GM19467 (cell line): ENCODE data around the gene THOC6.

Source experiments
- ATAC-seq: cut with Tn5 transposase; IDR thresholded peaks from one replicate; pipeline ENCODE4 v1.9.1; 2021; ENCODE audit warnings: mild to moderate bottlenecking, moderate library complexity; ENCODE audit not compliant: unreplicated experiment

The THOC6 gene

DNA sequence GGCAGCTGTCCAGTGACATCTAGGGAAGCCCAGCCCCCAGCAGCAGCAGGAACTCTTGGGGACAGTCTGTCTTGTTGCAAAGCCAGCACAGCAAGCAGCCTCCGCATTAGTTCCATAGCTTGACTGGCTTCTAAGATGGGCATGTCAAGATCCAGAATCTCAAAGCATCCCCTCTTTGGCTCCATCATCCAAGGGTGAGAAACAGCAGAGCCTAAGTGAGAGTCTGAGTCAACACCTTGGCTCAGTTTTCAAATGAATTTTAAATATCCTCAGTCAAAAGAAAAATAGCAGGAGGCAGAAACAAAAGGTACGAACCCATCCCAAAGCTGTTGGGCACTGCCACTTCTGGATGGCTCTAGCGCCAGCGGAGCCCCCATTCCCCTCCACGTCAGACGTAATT, 8.9 kb upstream of the THOC6 start:
- no peak for ATAC-seq

DNA sequence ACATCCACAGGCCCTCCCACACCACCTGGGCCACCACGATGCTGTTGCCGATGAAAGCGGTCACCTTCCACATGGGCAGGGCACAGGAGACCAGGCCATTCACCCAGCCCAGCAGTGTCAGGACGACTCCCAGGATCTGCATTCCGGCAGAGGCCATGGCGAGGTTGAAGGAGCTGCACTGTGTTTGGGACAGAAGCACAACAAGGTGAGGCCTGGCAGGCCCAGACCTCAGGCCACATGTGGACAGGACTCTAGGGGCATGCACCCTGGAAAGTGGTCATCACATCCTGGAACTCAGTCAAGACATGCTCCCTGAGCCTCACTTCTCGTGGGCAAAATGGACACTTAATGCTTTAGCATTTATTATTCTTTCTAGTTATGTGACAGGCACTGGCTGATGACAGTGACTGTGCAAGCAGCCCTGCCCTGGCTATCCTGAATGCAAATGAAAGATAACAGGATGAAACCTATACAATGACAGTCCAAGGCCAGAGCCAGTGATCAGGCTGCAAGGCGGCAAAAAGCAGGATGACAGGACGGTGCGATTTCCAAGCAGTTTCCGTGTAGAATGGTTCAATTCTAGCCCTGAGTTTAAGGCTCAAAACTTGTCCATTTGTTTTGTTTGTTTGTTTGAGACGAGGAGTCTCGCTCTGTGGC, 7.8 kb upstream of the THOC6 start:
- no peak for ATAC-seq

DNA sequence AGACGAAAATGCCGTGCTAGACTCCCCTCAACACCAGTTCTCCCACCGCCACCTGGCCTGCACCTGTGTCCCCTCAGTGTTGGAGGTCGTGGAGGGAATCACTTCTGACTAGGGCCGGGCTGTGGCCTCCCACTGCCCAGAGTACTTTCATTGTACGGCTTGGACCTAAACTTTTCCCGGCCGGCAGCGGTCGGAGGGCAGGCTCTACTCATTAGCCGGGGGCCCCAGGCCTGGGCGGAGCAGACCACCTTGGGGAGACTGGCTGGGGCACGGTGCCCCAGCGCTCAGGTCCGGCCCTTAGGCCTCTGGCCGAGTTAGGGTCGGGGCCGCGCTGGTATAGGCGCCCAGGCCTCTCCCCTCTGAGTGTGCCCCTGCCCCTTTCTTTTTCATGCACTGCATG, 6.5 kb upstream of the THOC6 start:
- ATAC-seq, result no peak

DNA sequence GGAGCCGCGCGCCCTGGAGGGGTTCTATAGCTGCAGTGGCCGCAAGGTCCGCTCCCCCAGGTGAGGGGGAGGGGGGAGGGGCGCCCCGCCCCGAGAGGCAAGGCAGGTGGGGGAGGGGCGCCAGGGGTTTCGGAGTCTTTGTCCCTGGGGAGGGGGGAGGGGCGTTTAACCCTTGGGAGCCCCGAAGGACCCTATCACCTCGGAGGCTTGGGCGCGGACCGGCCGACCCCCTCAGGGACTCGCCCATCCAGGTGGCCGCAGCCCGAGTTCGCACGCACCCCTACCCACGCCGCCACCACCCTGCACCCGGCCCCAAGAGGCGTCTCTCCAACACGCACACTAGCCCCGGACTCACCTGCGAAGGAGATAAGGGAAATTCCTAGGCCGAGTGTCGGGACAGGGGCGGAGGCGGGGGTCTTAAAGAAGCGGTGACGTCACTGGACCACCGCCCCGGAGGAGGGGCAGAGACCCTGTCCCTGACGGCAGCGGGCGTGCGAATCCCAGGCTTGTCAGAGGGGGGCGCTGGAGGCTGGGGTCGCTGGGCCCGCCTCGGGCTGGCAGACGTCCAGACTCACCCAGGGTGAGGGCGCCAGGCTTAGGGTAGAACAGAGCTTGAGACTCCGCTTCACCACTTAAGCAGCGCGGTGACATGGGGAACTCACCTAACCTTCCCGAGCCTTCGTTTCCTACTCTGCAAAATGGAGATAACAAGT, 5.9 kb upstream of the THOC6 start, which contains the start of gene CLDN6:
TSS of gene CLDN6 (minus strand) at position 390 of the 713 bp plus-strand sequence. CDS start 2,162 bp downstream, outside the sequence.
- ATAC-seq, result no peak

DNA sequence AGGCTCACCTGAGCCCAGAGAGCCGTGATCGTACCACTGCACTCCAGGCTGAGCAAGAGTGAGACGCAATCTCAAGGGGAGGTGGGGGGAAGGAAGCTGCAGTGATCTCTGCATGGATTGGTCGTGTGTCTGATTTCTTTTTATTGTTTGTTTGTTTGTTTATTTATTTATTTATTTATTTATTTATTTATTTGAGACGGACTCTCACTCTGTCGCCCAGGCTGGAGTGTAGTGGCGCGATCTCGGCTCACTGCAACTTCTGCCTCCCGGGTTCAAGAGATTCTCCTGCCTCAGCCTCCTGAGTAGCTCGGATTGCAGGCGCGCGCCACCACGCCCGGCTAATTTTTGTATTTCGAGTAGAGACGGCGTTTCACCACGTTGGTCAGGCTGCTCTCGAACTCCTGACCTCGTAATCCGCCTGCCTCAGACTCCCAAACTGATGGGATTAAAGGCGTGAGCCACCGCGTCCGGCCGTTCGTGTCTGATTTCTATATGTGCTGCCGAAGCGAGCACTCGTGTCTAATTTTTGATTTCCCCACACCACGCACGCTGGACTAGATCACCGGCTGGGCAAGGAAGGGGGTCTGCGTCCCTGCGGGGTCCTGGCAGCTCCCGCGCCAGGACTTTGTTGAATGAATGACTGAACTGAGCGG, 4.1 kb upstream of the THOC6 start:
- no peak for ATAC-seq

DNA sequence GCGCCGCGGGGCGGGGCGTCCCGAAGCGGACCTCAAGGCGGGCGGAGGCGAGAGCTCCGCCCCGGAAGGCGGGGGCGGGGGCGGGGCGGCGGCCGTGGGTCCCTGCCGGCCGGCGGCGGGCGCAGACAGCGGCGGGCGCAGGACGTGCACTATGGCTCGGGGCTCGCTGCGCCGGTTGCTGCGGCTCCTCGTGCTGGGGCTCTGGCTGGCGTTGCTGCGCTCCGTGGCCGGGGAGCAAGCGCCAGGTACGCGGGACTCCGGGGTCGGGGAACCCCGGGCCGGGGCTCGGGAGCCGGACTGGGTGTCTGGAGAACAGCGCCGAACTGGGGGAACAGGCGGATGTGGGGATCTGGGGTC, 3.6 kb upstream of the THOC6 start, which contains the start of gene TNFRSF12A:
TSS of gene TNFRSF12A (plus strand) at position 122 of the 357 bp plus-strand sequence. CDS start at position 152, 30 bp downstream.
- ATAC-seq, result no peak

DNA sequence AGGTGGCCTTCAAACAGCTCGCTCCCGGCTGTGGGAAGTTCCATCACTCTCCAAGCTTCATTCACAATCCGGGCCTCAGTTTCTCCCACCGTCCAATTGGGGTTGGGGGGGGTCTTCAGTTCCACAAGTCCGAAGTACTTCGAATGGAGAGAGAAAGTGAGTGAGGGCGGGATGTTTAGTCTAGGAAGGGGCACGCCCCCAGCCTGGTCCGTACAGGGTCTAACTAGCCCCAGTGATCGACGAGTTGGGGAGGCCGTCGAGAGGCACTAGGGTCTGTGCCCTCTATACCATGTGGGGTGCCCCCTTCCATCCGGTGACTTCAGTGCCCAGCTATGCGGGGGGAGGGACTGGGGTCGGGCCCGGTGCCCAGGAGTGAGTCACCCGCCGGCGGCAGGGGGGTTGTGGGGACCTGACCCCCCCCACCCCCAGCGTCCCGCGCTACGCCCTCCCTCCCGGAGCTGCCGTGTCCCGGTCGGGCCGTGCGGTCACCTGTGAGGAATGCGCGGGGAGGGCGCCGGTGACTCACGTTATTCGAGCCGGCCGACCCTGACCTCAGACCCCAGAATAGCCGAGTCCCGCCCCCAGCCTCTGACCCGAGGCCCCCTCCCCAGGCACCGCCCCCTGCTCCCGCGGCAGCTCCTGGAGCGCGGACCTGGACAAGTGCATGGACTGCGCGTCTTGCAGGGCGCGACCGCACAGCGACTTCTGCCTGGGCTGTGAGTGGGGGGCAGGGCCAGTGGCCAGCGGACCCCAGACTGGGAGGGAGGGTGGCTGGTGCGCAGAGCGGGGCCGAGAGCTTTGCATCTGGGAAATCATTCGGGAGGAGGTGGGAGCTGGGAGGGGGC, 3.0 kb upstream of the THOC6 start:
- no peak for ATAC-seq

DNA sequence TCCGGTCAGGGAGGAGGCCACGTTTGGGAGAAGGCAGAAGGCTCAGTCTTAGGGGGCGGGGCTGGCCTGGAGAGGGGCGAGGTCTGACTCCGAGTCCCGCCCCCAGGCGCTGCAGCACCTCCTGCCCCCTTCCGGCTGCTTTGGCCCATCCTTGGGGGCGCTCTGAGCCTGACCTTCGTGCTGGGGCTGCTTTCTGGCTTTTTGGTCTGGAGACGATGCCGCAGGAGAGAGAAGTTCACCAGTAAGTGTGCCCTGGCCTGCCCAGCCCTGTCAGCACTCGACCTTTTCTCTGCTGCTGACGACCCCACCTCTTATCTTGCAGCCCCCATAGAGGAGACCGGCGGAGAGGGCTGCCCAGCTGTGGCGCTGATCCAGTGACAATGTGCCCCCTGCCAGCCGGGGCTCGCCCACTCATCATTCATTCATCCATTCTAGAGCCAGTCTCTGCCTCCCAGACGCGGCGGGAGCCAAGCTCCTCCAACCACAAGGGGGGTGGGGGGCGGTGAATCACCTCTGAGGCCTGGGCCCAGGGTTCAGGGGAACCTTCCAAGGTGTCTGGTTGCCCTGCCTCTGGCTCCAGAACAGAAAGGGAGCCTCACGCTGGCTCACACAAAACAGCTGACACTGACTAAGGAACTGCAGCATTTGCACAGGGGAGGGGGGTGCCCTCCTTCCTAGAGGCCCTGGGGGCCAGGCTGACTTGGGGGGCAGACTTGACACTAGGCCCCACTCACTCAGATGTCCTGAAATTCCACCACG, 2.2 kb upstream of the THOC6 start:
- ATAC-seq, result no peak

DNA sequence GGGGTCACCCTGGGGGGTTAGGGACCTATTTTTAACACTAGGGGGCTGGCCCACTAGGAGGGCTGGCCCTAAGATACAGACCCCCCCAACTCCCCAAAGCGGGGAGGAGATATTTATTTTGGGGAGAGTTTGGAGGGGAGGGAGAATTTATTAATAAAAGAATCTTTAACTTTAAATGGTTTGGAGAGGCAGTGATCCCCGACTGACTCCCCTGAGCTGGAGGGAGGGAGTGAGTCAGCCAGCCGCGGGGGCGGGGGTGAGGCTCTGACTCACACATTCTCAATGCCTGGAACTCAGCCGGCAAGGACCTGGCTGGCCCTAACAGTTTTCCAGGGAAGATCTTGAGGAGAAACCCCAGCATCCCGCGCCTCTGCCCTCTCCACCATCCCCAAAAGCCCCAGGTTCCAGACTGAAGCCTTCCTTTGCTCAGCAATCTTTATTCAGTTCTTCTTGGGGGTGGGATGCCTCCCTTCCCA, 1.6 kb upstream of the THOC6 start:
- ATAC-seq, result no peak

DNA sequence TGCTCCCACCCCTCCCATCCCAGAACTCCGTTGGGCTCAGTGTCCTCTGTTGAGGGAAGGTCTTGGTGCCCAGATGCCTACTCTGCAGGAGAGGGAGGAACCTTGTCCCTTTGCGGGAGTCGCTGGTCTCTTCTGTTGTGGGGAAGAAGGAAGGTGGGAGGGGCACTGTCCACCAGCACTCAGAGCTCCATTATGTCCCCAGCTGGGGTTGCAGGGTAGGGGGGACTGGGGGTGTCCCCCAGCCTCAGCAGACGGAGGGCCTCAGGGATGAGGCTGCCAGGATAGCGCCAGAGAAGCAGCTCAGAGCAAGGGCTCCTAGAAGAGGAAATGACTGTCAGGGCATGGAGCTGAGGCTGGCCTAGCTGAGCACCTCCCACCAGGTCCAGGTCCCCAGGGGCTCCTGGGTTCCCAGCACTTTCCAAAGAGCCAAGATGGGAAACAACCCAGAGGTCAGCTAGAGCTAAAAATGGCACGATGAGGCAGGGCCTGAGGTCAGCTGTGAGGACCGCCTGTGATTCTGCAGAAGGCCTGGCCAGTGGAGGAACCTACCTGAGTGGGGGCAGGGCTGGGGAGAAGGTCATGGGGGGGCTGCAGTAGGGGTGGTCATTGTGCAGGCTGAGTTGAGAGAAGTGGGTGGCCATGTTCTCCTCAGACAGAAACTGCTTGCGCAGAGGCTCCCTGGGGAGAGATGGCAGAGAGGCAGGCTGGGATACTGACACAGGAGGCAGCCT, 986 bp upstream of the THOC6 start:
- no peak for ATAC-seq

DNA sequence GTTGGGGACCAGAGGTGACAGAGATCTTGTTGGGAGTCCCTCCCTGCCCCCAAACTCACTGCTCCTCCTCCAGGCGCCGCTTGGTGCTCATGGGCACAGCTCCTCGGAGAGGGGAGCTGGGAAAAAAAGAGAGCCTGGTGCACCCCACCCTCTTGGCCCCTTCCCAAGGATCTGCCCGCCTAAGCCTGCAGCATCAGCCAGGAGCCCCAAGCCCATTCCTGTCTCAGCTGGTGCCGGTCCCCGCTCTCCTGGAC, 493 bp upstream of the THOC6 start:
- ATAC-seq, result no peak

DNA sequence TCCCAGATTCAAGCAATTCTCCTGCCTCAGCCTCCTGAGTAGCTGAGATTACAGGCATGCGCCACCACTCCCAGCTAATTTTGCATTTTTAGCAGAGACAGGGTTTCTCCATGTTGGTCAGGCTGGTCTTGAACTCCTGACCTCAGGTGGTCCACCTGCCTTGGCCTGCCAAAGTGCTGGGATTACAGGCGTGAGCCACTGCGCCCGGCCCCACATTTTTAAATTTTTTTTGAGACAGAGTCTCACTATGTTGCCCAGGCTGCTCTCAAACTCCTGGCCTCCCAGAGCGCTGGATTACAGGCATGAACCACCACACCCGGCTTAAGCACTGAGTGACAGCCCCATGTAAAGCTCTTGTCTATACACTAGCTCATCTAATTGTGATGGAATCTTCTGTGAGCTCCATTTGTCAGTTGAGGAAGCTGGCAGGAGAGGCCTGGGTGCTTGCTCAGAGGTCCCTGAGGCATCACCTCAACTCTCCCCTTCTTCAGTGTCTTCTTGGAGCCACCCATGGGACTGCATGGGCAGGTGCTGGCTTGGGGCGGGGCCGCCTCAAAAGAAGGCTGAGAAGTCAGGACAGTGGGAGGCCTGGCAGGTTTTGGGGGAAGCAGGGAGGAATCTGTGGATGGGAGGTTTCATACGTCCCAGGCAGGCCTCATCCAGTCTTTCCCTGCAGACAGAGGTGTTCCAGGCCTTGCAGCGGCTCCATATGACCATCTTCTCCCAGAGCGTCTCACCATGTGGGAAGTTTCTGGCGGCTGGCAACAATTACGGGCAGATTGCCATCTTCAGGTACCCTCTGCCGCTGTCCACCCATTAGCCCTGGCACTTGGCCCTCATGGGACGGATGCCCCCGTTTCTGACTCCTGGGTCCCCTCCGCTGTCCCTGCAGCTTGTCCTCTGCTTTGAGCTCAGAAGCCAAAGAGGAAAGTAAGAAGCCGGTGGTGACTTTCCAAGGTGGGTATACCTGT, 1.5 kb downstream of the THOC6 start:
- no peak for ATAC-seq

DNA sequence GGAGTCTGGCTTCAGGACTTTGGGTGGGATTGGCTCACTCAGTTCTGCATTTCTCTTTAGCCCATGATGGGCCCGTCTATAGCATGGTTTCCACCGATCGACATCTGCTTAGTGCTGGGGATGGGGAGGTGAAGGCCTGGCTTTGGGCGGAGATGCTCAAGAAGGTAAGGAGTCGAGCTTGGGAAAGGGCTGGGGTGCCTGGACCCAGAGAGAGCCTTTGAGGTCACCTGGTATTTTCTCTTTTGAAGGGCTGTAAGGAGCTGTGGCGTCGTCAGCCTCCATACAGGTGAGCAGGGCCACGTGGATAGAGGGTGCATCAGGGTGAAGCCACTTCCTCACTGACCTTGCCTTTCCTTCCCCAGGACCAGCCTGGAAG, 2.2 kb downstream of the THOC6 start:
- ATAC-seq, result no peak

DNA sequence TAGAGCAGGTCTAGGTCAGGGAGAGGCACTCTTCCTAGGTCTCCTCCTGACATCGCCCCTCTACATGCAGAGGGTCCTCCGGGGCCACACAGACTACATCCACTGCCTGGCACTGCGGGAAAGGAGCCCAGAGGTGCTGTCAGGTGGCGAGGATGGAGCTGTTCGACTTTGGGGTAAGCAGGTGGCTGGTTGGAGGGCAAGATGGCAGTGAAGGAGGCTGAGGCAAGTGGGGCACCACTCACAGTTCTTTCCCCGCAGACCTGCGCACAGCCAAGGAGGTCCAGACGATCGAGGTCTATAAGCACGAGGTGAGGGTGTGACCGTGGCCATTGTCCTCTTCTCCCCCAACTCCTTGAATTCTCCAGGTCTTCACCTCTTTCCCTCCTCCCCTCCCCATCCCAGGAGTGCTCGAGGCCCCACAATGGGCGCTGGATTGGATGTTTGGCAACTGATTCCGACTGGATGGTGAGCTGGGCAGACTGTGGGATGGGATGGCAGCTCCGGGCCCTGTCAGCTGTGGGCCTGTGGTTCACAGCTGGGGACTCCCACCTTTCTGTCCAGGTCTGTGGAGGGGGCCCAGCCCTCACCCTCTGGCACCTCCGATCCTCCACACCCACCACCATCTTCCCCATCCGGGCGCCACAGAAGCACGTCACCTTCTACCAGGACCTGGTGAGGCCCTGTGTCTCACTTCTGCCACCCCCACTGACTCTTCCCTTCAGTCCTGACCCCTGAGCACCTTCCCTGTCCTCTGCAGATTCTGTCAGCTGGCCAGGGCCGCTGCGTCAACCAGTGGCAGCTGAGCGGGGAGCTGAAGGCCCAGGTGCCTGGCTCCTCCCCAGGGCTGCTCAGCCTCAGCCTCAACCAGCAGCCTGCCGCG, 3.0 kb downstream of the THOC6 start:
- no peak for ATAC-seq

DNA sequence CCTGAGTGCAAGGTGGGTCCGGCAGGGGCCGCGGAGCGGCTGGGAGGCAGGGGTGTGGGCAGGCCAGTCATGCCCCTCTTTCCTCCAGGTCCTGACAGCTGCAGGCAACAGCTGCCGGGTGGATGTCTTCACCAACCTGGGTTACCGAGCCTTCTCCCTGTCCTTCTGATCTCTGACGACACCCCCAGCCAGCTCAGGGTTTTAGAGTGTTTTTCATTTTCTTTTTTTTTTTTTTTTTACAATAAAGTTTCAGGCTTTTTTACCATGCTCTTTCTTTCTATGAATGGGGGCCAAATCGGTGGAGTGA, 3.6 kb downstream of the THOC6 start:
- ATAC-seq, result no peak

DNA sequence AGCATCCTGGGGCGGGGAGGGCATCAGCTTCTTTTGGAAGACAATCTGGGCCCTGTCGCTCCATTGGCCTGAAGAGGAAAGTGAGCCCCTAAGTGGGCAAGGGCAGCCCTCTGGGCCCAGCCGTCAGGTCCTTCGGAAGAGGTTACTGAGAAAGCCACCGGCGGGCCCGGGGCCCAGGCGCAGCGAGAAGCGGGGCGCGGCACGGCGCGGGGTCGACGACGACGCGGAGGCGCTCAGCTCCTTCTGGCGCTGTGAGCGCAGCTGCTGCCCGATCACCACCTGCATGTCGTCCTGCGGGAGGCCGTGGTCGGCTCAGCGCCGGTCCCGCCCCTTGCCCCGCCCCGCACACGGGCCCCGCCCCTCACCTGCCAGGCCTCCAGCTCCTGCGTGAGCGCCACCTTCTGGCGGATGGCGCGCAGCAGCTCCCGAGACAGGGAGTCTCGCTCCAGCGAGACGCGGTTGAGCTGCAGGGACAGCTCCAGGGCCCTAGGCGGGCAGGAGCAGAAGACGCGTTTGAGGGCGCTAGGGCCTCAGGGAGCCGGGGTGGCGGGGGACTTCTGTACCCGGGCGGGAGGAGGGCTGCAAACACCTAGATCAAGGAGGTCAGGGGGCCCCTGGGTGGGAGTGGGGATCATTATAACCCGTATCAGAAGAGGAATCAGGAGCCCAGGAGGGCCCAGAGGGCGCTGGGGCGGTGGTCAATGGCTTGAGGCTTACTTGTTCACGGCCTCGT, 4.3 kb downstream of the THOC6 start:
- ATAC-seq, result no peak

DNA sequence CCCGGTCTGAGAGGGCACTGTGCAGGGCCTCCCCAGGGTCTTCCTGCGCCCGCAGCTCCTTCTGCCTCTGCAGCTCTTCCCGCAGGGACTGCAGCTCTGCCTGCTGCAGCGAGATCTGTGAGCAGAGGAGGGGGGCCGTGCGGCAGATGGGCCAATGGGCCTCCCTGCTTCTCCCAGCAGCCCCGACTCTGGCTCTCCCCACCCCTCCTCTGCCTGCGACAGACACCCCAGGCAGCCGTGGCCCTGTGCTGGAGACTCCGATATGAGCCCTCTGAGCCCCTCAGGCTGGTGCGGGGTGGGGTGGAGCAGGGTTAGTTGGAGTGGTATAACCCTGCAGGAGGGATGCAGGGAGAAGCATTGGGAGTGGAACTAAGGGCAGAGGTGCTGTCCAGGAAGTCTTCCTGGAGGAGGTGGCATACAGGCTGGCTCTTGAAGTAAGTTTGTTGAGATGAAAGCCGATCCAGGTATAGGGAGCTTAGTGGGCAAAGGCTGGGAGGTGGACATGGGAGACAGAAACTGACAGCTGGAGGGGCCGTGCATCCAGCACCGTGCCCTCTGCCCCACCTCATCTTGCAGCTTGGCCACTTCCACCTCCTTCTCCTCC, 5.0 kb downstream of the THOC6 start:
- no peak for ATAC-seq
